GM10266 (cell line): ENCODE data around the gene PLA2G4D.

Experiments
- DNase-seq: peaks from one replicate; pipeline ENCODE4 v3.0.0; 2012; ENCODE audit errors: extremely low spot score
- CTCF ChIP-seq: IDR thresholded peaks from 2 replicates; pipeline ENCODE4 v1.5.1; 2012; ENCODE audit warnings: mild to moderate bottlenecking, low read depth; ENCODE audit not compliant: control insufficient read depth, insufficient read depth; ENCODE audit errors: missing control alignments

PLA2G4D gene, protein sequence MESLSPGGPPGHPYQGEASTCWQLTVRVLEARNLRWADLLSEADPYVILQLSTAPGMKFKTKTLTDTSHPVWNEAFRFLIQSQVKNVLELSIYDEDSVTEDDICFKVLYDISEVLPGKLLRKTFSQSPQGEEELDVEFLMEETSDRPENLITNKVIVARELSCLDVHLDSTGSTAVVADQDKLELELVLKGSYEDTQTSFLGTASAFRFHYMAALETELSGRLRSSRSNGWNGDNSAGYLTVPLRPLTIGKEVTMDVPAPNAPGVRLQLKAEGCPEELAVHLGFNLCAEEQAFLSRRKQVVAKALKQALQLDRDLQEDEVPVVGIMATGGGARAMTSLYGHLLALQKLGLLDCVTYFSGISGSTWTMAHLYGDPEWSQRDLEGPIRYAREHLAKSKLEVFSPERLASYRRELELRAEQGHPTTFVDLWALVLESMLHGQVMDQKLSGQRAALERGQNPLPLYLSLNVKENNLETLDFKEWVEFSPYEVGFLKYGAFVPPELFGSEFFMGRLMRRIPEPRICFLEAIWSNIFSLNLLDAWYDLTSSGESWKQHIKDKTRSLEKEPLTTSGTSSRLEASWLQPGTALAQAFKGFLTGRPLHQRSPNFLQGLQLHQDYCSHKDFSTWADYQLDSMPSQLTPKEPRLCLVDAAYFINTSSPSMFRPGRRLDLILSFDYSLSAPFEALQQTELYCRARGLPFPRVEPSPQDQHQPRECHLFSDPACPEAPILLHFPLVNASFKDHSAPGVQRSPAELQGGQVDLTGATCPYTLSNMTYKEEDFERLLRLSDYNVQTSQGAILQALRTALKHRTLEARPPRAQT

DNA sequence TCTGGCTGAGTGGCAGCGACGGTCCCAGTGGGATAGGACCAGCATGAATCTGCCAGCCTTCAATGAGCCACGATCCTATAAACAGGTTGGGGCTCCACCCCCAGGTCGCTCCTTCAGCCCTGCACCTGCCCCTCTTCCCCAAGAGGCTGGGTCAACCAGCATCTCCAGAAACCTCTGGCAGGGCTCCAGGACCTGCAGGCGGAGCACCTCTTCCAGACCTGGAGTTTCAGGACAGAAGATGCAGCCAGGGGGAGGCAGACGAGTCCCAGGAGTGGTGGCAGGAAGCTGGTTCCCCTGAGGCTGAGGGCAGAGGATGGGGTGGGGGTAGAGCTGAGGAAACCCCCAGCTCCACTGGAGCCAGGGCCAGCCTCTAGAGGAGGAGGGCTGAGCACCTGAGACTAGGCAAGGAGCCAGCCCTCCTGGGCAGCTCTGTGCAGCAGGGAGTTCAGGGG is at the start of gene PLA2G4D:
TSS of gene PLA2G4D (minus strand) at position 51 of the 452 bp plus-strand sequence. CDS start 103 bp downstream, outside the sequence.
- no peak for DNase-seq
- TF ChIP-seq CTCF, result peak; percentile 1

GRCh38 chr15:42143356-42143755 is 49.0 kb upstream of the PLA2G4D start:
- no peak for TF ChIP-seq CTCF

GRCh38 chr15:42141795-42142667 is 47.7 kb upstream of the PLA2G4D start:
- no peak for DNase-seq
- TF ChIP-seq CTCF, result no peak

More at GRCh38 chr15:42143356-42143755, 49.0 kb upstream of the PLA2G4D start:
- no peak for DNase-seq

- DNase-seq, result no peak
- no peak for TF ChIP-seq CTCF
Measured at GRCh38 chr15:42141246-42141645, 46.9 kb upstream of the PLA2G4D start.

DNA sequence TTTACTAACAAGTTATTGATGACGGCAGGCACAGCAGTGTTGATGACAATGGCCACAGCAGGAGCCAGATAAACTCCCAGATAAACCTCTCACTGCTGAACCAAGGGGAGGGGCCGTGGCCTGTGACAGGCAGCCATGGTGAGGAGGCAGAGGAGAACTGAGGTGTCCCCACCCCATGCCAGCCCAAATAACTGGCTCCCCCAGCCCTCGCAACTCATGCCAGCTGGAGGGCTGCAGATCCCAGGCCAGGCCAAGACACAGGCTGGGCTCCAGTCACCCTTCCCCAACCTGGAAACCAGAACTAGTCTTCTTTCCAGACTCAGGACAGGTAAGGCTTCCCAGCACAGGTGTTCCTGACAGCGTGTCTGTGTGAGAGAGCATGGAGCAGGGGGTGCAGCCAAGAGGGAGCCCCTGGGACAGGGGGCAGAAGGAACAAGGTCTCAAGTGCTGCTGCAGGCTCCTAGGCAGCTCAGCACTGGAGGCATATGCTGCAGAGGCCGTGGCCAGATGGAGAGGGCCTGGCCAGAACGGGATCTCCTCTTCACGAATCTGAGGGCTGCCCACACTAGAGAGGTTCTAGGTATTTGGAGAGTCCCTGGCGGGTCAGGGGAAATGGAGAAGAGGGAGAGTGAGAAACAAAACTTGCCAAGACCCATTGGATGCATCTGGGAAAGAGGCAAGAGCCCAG is 46.2 kb upstream of the PLA2G4D start:
- no peak for DNase-seq
- TF ChIP-seq CTCF, result no peak

DNA sequence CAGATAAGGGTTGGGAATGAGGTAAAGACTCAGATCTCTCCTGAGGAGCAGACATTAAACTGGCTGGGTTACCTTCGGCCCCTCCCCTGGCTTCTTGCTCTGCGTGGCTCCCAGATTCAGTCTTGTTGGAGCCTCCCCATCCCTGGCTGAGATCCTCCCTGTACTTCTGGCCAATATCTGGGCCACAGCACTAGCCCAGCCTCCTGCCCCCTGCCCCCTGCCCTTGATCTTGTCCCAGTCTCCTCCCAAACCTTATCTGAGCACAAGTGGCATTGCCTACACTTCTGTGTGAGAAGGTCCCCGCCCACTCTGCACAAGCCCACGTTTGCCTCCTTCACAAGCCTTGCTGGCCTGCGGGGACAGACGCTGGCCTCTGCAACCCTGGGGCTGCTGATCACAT is 45.2 kb upstream of the PLA2G4D start:
- no peak for DNase-seq
- no peak for TF ChIP-seq CTCF
